GM13976 (cell line): ENCODE results near the gene SCN4A.
"Not testable (repeated sequence)": the region's sequence is repeated elsewhere in the genome, so short reads cannot be mapped to it uniquely, and the experiment has no call there.

Experiments used
- DNase-seq: peaks from one replicate; pipeline ENCODE4 v3.0.0; 2012; ENCODE audit warnings: low spot score
- CTCF ChIP-seq: IDR thresholded peaks from 2 replicates; pipeline ENCODE4 v1.5.1; 2012; ENCODE audit warnings: borderline replicate concordance, mild to moderate bottlenecking; ENCODE audit not compliant: insufficient read depth; ENCODE audit errors: extremely low read depth, missing control alignments, control extremely low read depth
- in situ Hi-C: fragments of 300-500 bp; cut with MboI; formaldehyde crosslinking; loops from one replicate; pipeline ENCODE4 v1.12.0; 2022; ENCODE audit warnings: low sequenced_read_pairs, mixed read lengths, inconsistent platforms; ENCODE audit not compliant: unreplicated experiment

SCN4A gene

GRCh38 chr17:63972796-63973195, at the start of gene SCN4A:
TSS of gene SCN4A (minus strand) at chr17:63972918. CDS start at chr17:63972841, 77 bp downstream.
- in situ Hi-C loops = no loop called here
- DNase-seq = no peak
- no peak for TF ChIP-seq CTCF

GRCh38 chr17:64020056-64020766, 47.5 kb upstream of the SCN4A start, which contains the start of gene ICAM2:
TSS of gene ICAM2 (minus strand) at chr17:64020633. CDS start at chr17:64006691, 13,942 bp downstream.
- peak; percentile 74 for DNase-seq
- TF ChIP-seq CTCF = no peak
- in situ Hi-C loops = loop anchor here (5.0 to 10.0 kb wide), 2 partner anchors 105 to 122 kb away; partner anchors contain the start of genes CSHL1 and GH1

- DNase-seq, in situ Hi-C loops: not testable (repeated sequence)
Measured at GRCh38 chr17:64019551-64019961, 46.8 kb upstream of the SCN4A start.

GRCh38 chr17:64017381-64017980, 44.8 kb upstream of the SCN4A start:
- no peak for DNase-seq
- TF ChIP-seq CTCF = no peak
- in situ Hi-C loops = no loop called here

- no peak for TF ChIP-seq CTCF
- DNase-seq = no peak
- in situ Hi-C loops = no loop called here
Measured at GRCh38 chr17:64016974-64017373, 44.3 kb upstream of the SCN4A start.

GRCh38 chr17:64016231-64016784, 43.6 kb upstream of the SCN4A start:
- no peak for DNase-seq
- in situ Hi-C loops = no loop called here
- TF ChIP-seq CTCF = peak; percentile 45

- no peak for TF ChIP-seq CTCF
Measured at GRCh38 chr17:64015447-64015846, 42.7 kb upstream of the SCN4A start.

More at GRCh38 chr17:64015447-64015846, 42.7 kb upstream of the SCN4A start:
- DNase-seq = no peak
- in situ Hi-C loops = no loop called here
